ENCODE measurements around the gene WDR36.

WDR36 gene

DNA sequence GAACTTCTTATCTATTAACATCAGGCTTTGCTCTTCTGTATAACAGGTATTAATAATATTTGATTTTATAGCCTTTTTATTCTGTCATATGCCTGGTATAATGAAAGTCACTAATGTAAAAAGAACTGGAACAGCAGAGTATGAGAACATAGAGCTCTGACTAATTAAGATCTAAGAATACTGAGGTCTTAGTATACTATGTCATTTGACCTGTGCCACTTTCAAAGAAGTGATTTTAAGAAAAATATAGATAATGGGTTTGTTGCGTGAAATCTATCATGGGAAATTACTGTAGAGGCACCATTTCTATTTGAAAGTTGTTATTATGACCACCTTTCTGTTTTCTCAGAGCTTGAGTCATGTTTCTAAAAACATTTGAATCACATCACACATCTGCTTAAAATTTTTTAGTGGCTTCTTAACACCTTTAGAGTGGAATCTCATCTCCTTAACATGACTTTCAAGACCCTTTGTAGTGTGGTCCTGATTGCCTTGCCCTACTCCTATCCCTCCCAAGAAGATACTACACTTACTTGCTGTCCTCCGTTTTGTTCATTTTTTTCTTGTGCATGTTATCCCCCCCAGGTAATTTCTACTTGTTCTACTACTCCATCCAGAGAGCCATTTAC is 14.3 kb downstream of the WDR36 start:
- DNase-seq (ENCODE audit: low read depth) = no peak

GRCh38 chr5:111107371-111107770 is 15.2 kb downstream of the WDR36 start:
- no peak for DNase-seq (ENCODE audit: low read depth)

- DNase-seq (ENCODE audit: low read depth) = no peak
These were observed 19.8 kb downstream of the WDR36 start for GRCh38 chr5:111111956-111112355.

DNA sequence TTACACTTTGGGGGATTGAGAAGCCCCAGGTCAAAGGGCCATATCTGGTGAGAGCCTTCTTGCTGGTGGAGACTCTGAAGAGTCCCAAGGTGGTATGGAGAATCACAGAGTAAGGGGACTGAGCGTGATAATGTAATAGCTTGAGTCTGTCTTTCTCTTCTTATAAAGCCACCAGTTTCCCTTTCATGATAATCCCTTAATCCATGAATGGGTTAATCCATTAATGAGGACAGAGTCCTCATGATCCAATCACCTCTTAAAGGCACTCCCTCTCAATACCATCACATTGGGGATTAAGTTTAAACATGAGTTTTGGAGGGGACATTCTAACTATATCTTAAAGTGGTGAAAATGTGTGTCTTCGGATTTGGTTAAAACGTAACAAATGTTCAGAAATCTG is 21.5 kb downstream of the WDR36 start:
- DNase-seq (ENCODE audit: low read depth) = no peak

DNA sequence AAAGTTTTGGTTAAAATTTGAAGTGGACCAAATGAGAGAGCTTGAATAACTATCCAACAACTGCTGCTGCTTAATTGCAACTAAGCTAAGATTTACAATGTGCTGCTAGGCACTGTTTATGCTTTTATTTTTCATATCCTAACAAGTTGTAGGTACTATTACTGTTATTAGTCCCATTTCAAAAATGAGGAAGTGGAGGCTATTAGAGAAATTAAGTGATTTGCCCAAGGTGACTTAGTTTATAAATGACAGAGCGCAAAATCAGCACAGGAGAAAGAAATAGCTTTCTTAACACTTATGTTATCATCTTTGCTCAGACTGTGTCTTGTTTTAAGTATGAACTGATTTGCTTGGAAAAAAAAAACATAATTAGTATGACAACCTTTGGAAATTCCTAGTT is 23.1 kb downstream of the WDR36 start:
- DNase-seq (ENCODE audit: low read depth) = no peak

DNA sequence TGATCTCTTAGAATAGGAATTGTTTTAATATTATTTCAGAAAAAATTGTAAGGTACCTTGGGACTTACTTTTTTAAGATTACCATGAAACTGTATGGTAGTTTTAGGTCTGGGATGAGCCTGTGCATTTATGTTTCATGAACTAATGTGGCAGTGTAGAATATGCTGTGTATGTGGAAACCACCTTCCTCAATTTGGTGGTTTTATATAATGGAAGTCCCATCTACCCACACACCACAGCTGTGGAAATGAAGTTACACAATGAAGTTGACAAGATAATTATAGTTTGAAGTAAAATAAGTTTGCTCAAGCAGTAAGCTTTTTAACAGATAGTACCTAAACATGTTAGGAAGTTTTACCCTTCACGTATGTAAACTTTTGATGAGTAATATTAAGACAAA is 24.4 kb downstream of the WDR36 start:
- DNase-seq (ENCODE audit: low read depth) = no peak

DNA sequence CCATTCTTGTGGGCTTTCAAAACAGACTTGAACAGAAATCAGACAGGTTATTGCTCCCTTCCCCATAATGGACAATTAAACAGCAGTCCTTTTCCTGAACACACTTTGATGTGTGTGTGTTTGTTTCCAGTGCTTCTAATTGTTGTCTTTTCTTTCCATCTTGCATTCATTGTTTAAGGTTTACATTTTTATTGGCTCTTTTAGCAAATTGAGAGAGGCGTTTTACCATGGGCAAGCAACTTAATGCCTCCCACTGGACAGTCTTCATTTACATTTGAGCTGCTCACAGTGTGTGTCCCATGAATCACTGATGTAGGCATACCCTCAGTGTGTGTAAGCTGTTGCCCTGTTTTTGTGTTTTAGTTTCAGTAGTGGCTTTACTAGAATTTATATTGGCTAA is 25.0 kb downstream of the WDR36 start:
- DNase-seq (ENCODE audit: low read depth) = no peak

DNA sequence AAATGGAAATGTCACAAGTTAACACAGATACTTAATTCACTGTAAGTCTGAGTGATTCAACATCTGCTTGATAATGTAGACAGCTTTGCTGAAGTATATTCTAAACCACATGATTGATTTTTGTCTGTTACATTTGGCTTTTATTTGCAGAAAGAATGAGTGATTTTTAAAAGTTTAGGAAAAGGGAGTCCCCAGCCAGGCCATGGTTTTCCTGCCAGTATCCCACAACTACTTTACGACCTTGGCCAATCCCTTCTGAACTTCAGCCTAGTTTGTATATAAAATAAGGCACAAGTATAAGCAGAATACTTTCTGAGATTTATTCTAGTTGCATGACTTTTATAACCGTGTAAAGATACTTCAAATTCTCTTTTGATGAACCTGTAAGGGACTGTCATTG is 27.1 kb downstream of the WDR36 start:
- DNase-seq (ENCODE audit: low read depth) = no peak

DNA sequence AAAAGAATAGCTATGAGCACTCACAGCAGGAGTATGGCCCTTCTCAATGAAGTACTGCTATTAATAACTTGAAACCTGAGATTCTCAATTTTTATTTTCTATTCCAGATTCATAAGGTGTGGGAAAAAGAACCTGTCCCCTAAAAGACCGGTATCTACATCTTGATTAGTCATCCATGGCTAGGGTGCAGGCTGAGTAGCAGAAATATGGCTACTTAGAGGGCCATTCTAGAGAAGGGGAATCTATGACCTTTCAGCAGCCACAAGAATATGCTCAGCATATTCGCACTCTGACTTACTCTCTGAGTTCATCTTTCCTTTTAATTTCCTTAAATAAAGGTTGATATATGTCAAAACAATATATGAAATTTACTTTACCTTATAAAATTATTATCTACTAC is 27.7 kb downstream of the WDR36 start:
- no peak for DNase-seq (ENCODE audit: low read depth)

GRCh38 chr5:111120911-111121310 is 28.8 kb downstream of the WDR36 start:
- DNase-seq (ENCODE audit: low read depth) = no peak

DNA sequence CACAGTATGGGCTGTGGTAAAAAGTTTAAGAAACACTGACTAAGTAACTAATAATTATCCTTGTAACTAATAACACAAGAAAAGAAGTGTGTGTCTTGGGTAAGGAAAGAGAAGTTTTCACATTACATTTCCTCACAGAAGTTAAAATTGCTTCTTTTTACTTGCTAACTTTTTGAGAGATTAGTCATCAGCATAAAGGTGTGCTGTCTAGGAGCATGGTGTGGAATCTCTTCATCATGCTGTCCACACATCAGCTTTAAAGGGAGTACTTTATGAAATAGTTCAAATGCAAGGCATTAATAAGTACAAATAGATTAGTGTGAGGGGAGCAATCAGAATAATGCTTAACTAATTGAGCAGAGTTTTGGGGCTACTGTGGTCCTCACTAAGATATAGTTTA is 29.8 kb downstream of the WDR36 start:
- DNase-seq (ENCODE audit: low read depth) = no peak

DNA sequence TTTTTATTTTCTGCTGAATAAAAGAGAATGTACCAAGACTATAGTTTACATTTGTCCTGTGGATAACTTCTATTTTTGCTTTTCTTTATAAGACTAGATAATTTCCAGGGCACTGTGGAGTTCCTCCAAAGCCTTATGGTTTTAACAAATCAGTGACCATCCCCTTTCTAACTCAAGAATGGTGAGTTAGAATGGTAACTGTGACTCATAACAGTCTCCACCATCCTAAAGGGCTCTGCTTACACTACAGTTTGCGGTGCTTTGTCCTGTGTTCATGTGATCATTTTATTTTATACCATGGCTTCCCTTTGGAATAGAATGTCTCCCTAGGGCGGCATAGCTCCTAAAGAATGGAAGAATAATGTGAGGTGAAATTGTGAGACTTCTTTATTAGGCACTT is 30.2 kb downstream of the WDR36 start:
- no peak for DNase-seq (ENCODE audit: low read depth)

DNA sequence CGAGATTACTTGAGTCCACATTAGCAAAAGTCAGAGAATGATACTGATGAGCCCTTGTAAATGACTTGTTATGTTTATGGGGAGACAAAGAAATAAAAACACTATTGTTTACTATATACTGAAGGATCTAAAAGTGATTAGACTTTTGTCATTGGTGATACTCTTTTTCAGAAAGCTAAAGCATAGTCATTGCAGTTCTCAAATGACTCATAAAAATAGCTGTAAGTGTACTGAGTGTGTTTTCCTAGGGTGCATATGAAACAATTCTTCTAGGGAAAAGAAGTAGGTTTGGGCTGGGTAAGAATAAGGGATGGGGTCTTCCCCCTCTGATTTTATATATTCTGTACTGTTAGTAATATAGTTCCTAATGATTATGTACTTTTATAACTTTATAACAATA is 32.6 kb downstream of the WDR36 start:
- no peak for DNase-seq (ENCODE audit: low read depth)

- DNase-seq (ENCODE audit: low read depth) = no peak
These were observed 34.7 kb downstream of the WDR36 start for GRCh38 chr5:111126896-111127295.

DNA sequence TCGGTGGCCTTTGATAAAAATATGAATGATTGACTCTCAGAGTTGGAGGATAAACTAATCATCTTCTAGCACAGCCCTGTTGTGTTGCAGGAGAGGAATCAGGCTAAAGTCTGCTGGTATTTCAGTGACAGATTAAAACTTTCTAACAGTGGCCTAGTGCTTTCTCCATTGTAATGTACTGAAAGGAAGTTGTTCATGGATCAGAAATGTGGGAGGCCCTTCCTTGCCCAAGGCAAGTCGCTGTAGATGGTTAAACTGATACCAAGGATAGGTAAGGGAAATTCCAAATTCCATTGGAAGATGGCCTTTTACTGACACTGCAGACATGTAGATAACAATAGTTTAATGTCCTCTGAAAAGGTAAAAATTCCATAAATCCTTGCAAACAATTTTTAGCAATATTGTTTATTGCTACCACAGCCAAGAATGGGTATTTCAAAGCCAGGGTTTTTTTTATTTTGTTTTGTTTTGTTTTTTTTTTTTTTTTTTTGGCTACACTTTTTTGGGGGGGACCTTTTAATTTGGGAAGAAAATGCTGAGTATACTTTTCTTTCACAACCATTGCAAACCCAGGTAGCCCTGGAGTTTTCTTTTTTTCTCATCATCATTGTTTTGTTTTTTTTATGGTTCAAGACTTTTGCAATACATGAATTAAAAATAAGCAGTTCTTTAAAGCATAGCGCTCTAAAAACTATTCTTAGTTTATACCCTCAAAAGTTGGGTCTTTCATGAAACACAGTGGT is 35.5 kb downstream of the WDR36 start:
- no peak for DNase-seq (ENCODE audit: low read depth)

DNA sequence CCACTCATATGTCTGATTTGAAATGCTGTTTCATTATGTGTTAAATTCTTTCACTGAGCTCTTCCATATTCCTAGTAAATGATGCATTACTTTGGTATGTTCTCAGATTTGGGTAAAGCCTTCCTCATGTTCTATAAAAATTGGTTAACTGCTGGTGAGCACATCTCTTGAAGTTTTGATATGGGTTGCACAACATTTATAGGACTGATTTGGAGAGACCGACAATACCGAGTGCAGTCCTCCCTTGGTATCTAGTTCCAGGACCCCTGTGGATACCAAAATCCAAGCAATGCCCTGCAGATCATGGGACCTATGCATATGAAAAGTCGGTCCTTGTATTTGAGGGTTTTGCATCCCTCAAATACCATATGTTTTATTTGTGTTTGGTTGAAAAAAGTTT is 37.8 kb downstream of the WDR36 start:
- DNase-seq (ENCODE audit: low read depth) = no peak

DNA sequence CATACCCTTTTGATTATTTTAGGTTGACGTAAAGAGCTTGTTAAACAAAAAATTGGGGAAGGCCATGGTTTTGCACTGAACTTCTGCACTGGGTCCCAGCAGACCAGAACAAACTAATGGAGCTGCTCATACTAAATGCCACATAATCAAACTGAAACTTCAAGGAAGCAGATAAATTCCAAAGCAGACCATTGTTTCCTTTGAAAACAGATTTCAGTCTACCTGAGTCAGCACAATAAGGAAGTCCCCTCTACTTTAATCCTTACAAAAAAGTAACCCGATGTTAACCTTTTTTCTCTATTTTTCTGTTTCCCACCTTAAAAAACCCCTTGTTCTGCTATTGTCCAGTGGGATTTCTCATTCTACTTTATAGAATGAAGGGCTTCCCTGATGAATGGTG is 39.2 kb downstream of the WDR36 start:
- no peak for DNase-seq (ENCODE audit: low read depth)

DNA sequence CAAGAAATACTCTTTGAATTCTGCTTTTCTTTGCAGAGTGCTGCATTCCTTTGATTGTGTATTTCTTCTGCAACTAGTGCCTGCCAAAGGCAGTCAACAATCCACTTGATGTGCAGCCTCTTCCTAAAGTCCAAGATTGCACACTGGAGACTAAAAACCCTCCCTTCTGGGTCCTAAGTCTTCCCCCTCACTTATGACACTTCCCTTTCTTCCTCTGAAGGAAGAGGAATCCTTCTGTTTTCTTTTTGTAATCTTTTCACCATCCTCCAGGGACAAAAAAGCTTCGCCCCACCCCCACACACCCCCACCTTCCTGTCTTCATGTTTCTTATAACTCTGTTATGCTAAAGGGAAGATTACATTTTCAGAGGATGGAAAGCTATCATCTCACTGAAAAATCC is 39.9 kb downstream of the WDR36 start:
- no peak for DNase-seq (ENCODE audit: low read depth)

DNA sequence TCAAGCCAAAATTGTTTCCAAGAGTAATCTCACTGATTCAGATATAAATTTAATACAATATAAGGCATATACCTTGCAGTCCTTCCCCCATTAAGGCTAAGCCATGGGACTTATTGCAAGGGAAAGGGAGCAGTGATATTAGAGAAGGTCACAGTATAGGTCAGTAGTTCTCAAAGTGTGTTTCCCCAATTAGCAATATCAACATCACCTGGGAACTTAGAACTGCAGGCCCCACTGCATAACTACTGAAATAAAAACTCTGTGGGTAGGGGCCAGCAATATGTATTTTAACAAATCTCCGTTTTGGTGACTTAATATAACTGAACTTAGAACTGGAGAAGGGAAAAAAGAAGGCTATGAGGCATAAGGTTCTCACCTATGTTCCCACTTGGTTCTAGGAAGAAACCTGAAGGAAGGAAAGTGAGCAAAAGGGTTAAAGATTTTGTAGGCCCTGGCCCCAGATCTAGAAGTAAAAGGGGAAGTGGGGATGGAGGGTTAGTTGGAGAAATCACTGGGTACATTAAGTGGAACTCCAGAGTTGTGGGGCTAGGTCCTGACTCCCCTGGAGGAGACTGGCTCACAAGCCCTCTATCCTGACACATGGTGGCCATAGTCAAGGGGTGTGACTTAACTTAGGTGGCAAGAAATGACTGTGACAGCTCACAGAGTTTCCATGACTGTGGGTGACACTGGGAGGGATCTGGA is 40.7 kb downstream of the WDR36 start:
- no peak for DNase-seq (ENCODE audit: low read depth)

- DNase-seq (ENCODE audit: low read depth) = no peak
These were observed 41.2 kb downstream of the WDR36 start for GRCh38 chr5:111133436-111133751.

DNA sequence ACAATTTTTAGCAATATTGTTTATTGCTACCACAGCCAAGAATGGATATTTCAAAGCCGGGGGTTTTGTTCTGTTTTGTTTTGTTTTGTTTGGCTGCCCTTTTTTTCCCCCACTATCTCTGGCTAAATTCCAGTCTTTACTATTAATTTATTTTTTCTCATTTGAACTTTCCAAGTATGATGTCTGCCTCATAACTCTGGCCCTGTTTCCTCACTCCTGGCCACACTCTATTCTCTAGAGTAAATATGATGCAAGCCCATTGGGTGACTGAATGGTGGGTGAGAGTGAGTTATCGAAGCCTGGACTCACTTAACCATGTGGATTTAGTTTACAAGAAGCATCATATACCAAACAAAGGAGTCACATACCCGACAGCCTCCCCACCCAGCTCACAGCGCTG is 41.9 kb downstream of the WDR36 start:
- DNase-seq (ENCODE audit: low read depth) = no peak

GRCh38 chr5:111134864-111135263 is 42.7 kb downstream of the WDR36 start:
- no peak for DNase-seq (ENCODE audit: low read depth)

- DNase-seq (ENCODE audit: low read depth) = no peak
These were observed 43.2 kb downstream of the WDR36 start for GRCh38 chr5:111135363-111135762.

DNA sequence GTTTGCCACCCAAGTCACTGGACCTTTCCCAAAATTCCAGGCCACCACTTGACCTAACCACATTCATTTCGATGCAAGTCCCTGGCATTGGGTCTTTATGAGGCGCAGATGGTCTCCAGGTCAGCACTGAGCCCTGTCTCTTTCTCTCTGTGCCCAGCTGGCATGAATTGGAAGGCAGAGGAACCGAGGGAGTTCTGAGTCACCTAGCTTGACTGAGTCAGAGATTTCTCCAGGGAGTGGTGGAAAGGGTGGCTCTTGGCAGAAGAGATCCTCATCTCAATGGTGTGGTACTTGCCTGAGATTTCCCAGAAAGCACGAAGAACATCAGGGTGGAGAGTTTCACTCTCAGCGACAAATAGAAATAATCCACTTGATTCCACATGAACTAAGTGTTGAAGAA is 43.8 kb downstream of the WDR36 start:
- no peak for DNase-seq (ENCODE audit: low read depth)

Measured in stimulated activated CD8-positive, alpha-beta memory T cell treated with anti-CD3 and anti-CD28 coated beads, Interleukin-15, amount 100 ng/mL, for 24 hours (primary cell).